ENCODE measurements around the gene BCL2L12.

The BCL2L12 gene

DNA sequence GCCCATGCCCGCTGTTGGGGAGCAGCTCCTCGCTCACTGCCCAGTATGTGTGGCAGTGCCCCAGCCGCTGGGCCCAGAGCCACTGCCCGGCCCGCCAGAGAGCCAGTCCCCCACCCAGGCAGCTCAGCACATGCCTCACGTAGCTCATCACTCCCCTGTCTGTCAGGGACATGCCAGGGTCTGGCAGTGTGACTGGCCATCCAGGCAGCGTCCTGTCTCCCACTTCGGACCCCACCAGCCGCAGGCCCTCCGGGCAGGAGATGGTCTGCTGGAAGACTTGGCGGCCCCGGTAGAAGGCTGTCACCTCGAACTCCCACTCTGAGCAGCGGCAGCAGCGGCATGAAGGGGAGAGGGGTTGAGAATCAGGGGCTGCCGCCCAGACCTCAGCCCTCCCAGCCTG is 3.7 kb upstream of the BCL2L12 start:
- DNase-seq (ENCODE audit: low read depth in 2 of 3, low spot score in 1 of 3), result no peak

DNA sequence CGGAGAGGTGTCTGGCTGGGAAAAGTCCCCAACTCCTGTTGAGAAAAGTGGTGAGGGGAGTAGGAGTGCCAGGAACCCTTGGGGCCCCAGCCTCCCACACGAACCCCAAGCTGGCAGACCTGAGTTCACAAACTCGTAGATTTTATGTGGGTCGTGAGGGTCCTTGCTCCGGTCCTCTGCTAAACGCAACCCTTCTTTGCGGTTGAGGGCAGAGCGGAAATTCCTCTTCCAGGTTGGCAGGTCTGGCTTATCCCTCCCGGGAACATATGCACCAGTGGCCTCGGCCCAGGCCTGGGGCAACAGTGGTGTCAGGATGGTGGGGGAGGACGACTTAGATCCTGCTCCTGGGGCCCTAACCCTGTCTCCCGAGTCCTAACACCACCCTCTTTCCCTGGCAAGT is 2.5 kb upstream of the BCL2L12 start:
- DNase-seq (ENCODE audit: low read depth in 2 of 3, low spot score in 1 of 3), result no peak

DNA sequence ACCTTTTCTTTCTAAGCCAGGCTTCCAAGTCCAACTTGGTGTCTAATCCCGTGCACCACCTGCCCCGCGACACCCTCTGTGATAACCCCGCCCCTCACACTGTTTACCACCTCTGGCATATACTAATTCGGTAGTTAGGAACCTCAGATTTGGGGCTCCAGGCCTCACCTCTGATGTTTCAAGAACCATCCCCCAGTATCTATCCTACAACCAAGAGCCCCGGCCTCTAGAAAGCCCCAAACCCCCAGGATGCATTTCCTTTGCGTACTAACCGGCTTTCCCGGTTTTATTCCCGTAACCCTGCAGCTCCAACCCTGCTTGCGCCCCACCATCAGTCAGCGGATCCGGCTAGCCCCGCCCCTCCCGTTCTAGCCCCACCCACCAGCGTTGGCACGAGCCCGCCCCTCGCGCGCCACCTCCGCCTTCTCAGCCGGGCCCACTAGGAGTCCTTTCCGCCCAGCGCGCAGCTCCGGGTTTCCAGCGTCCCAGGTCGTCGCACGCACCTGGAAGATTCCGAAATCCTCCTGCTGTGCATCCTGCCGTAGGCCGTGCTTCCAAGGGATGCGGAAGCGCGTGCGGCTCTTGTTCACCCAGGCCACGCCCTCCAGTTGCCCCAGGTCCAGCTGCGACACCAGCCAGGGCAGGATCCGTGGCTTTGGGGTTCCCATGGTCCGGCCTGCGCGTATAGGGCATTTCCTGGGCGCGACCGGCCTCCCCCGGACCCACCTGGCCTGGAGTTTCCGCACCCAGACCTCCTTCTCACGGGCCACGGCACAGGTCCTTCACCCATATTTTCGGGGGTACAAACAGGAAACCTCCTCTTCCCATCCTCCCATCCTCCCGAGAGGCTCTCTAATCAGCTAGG is 1.3 kb upstream of the BCL2L12 start:
- DNase-seq (ENCODE audit: low read depth in 2 of 3, low spot score in 1 of 3), result peak; percentile 82 to 94 (median 92)

DNA sequence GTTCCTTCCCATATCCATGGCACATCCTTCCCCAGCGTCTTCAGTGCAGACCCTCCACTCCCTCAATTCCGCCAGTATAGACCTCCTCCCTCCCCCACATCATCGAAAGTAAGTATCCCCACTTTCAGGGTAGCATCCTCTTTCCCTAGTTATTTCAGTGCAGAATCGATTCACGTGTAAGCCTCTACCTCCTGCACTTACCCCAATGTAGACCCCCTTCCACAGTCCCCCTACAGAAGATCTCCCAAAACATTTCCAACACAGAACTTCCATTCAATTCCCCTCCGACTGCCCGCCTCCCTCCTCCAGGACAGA is 740 bp upstream of the BCL2L12 start:
- DNase-seq (ENCODE audit: low read depth in 2 of 3, low spot score in 1 of 3), result no peak

DNA sequence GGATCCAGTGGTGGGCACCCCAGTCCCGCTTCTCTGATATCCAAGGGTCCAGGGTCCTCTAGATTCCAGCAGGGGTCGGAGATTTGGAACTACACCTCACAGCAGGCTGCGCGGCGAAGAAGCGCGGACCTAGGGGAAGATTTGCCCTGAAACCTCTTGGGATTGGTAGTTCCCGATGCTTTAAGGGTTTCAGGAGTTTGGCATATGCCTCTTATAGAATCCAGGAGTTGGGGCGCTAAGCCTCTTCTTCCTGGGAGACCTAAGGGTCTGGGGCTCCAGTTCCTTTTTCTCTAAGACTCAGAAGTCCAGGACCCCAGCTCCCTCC is 349 bp downstream of the BCL2L12 start:
- no peak for DNase-seq (ENCODE audit: low read depth in 2 of 3, low spot score in 1 of 3)

DNA sequence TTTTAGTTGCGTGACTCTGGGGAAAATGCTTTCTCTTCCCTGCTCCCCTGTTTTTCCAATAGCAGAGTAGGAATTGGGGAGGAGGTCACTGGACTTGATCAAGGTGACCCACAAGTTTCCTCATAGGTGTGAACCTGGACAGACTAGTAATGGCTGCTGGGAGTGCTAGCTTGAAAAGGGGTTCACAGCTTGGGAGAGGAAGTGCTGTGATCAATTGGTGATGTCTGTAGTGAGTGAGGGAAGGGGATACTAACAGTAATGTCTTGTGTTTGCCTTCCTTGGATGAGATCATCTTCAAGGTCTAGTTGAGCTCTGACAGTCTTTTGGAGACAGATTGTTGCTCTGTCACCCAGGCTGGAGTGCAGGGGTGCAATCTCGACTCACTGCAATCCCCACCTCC is 1.7 kb downstream of the BCL2L12 start:
- no peak for DNase-seq (ENCODE audit: low read depth in 2 of 3, low spot score in 1 of 3)

DNA sequence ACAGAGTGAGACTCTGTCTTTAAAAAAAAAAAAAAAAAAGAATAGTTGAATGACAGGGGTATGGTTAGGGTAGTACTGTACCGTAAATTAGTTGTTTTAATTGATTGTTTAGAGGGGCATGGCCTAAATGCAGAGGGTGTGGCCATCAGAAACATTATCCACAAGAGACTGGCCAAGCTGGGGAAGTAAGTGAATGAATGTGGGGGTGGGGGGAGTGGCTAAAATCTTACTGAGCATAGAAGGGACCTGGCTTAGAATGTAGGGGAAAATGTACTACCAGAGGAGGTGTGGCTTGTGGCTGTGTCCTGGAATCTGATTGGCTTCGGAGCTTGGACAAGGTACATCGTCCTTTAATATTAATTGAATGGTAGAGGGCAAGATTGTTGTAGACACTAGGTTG is 3.8 kb downstream of the BCL2L12 start:
- DNase-seq (ENCODE audit: low read depth in 2 of 3, low spot score in 1 of 3), result no peak

DNA sequence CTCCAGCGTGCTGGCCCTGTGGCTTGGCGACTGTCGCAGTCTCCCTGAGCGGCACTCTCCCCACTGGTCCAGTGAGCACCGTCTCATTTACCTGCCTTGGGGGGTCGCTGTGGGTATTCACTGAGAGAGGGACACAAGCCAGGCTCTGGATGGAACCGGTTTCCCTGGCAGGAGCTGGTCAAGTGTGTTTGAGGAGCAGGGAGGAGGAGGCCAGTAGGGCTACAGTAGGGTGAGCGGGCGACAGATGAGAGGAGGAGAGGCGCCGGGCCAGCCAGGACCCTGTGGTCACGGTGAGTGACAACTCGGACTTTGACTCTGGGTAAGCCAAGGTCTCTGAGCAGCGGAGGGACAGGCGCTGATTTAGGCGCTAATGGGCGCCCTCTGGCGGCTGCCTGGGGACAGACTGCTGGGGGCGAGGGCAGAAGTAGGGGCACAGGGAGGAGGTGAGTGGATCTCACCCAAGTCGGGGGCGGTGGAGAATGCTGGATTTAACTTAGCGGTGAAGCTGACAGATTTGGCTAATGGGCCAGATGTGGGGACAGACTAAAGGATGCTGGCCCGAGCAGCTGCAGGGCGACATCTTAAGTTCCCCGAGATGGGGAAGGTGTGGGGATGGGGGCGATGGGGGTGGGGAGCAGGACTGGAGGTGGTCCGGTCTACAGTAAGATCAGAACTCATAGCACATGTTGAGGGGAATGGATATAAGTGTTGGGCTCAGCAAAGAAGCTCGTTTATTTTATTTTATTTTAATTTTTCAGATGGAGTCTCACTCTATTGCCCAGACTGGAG is 6.6 kb downstream of the BCL2L12 start:
- DNase-seq (ENCODE audit: low read depth in 2 of 3, low spot score in 1 of 3), result peak in 2 of 3 donors; percentile 68 to 77

DNA sequence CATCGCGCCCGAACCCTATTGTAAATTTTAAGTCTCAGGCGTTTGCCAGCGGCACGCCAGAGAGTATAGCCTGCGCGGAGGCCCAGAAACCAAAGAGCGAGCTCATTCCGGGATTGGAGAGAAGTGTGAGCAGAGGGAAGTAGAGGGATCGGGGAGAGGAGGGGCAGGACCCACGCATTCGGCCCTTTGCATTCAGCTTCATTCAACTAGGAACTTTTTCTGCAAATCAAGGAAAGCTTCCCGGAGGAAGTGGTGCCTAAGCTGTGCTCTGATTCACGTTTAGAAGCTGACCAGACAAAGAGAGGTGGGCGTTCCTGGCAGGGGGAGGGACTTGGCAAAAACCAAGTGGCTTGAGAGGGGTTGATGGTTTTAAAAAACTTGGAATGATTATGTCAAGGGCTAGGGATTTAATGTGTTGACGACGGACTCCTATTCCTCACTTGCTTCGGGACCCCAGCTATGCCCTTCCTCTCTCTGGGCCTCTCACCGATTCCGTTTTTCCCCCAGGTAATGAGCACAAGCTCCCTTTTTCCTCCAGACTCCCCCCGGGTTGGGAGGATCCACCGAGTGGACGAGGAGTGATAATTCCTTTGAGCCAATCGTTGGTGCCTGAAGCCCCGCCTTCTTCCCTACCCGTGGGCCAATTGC is 10.5 kb downstream of the BCL2L12 start:
- peak in 1 of 3 donors; percentile 66 for DNase-seq (ENCODE audit: low read depth in 2 of 3, low spot score in 1 of 3)

DNA sequence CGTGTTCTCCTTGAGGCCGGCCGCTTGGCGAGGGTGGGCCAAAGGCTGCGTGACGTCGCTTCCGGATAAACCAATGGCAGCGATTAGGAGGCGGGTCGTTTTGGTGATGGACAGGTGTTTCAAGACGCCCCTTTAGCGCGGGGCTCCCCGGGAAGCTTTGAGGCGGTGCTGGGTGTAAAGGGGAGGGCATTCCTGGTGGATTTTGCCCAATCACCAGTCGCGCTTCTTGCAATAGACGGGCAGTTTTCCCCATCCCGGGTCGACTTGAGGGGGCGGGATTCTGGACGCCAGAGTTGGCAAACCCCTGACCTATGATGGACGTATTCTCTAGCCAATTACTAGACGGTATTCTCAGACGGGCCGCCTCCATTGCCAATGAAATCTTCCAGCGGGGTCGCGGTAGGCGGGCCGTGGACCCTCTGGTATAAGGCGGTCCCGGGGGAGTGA is 11.1 kb downstream of the BCL2L12 start:
- DNase-seq (ENCODE audit: low read depth in 2 of 3, low spot score in 1 of 3), result peak; percentile 99 to 100 (median 99)

DNA sequence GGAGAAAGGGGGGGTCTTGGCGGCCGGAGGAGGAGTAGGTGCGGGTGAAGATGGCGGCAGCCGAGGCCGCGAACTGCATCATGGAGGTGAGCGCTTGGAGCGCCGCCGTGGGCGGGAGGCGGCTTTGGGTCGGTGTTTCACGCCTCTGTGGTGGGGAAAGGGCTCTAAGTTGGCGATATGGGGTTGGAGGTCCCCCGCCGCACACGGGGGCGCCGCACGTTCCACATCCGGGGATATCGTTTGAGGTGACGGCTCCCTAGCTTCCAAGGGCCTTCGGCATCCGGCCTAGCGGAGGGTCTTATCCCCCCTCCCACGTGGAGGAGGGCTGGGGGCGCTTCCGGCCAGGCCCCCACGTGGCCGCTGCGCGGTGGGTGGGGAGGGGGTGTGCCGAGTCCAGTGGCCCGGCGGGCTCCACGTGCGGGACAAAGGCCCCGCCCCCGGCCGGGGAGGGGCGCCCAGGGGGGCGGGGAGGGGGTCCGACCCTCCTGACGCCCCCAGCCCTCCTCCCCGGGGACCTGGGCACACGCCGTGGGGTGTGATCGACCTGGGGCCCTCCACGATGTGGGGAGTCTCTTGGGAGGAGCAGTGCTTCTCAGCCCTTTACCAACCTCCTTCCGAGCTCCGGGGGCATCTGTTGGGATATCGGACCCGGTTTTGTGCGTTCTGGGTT is 11.6 kb downstream of the BCL2L12 start, which contains the start of gene PRMT1:
TSS of gene PRMT1 (plus strand) at position 41 of the 670 bp plus-strand sequence. CDS start at position 51, 10 bp downstream.
- DNase-seq (ENCODE audit: low read depth in 2 of 3, low spot score in 1 of 3), result peak in 1 of 3 donors; percentile 55

DNA sequence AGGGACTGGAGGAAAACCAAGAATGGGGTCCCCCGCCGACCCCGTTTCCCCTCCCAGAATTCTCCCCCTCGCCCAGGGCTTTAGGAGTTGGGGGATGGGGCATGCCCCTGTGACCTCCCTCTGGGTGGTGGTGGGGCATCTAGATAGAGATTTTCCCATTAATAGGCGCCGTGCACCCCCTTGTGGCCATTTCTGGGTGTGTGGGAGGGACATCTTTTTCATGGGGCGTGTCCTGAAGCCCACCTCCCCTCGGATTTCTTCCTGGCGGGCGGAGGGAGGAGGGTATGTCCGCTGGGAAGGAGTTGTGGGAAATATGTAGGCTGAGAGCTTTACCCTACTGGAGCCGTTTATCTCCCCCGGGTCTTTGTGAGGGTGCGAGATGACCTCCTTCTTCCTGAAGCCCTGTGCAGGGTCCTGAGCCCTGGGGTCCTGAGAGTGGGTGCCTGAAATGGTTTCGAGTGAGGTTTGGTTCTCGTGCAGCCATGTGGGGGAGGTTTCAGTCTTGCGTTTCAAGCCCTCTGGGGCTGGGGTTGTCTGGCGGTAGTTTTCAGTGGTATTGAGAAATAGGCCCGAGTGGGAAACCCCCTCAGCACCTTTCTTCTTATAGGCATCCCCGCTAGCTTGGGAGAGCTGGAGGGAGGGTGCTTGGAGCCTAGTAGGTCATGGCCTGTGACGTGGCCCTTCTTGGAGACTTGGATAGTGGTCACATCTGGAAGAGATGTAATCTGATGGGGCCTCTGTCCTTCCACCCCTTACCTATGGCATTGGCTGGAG is 12.4 kb downstream of the BCL2L12 start:
- DNase-seq (ENCODE audit: low read depth in 2 of 3, low spot score in 1 of 3), result peak; percentile 76 to 82 (median 76)

DNA sequence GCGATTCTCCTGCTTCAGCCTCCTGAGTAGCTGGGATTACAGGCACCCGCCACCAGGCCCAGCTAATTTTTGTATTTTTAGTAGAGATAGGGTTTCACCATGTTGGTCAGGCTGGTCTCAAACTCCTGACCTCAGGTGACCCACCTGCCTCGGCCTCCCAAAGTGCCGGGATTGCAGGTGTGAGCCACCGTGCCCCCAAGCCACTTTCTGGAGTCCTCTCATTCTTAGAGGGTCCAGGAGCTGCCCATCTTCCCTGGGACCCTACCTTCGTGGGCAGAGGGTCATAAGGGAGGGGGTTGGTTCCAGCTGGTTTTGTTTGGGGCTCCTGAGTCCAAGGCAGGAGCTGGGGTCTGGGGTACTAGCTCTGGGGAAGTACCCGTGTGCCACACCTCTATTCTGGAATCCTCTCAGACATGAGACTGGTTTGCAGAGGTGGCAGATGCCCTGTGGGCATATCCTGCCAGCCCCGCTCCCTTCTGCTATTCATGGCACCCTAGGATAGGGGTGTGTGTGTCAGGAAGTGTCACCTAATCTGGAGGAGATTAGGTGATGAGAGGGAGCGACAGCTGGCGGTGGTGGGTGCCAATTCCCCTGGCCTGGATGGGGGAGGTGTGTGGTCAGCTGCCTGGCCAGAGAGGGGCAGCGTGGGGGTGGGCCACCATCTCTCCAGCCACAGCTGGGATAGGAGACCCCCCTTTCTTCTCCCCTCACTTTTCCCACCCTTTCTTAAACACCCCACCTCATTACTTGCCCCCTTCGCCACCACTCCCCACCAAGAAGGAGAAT is 13.4 kb downstream of the BCL2L12 start:
- no peak for DNase-seq (ENCODE audit: low read depth in 2 of 3, low spot score in 1 of 3)

DNA sequence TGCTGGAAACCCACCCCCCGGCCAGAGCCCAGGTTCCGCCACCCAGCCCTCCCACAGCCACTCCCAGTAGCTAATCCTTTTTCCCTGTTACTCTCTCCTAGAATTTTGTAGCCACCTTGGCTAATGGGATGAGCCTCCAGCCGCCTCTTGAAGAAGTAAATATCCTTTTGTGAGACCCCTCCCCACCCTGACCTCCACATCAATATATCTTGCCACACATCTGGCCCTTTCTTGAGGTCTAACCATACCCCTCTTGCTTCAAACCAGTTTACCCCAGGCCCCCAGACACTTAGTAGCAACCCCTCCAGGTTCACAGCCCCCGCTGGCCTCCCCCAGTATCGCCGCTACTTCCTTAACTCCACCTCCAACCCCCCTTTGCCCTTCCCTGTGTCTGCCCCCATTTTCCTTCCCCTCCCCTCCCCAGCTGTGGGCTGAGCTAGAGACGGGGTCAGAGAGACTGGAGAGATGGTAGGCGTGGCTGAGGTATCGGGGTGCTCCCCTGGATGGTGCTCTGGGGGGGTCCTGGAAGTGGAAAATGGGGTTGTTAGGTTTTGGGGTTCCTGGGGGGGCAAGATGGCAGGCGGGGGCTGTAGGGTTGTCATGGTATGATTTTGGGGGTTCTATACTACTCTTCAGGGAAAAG is 14.2 kb downstream of the BCL2L12 start:
- no peak for DNase-seq (ENCODE audit: low read depth in 2 of 3, low spot score in 1 of 3)

DNA sequence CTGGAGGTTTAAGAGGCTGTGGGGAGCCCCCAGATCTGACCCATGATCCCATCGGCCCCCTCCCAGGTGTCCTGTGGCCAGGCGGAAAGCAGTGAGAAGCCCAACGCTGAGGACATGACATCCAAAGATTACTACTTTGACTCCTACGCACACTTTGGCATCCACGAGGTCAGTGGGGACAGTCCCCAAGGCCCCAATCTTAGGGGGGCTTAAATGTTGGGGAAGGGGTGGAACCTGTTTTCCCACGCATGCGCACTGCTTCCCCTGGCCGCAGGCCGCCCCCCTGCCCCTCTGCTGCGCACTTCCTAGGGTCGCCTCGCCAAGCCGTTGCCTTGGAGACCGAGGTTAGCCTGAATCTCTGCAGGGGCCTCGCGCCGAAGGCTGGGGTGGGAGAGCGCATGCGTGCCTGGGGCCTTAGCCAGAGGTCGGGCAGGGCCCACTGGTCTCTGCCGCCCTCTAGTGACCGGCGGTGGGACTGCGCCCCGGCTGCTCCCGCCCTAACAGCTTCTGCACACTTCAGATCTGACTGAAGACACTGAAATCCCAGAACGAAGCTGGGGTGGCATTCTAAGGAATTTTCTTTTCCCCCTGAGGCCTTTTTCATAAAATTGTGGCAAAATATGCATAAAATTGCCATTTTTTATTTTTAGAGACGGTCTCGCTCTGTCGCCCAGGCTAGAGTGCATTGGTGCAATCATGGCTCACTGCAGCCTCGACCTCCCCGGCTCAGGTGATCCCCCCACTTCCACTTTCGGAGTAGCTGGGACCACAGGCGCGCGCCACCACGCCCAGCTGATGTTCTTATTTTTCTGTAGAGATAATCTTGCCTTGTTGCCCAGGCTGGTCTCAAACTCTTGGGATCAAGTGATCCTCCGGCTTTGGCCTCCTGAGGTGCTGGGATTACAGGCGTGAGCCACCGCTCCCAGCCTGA is 15.0 kb downstream of the BCL2L12 start:
- DNase-seq (ENCODE audit: low read depth in 2 of 3, low spot score in 1 of 3), result peak; percentile 88 to 98 (median 93)

DNA sequence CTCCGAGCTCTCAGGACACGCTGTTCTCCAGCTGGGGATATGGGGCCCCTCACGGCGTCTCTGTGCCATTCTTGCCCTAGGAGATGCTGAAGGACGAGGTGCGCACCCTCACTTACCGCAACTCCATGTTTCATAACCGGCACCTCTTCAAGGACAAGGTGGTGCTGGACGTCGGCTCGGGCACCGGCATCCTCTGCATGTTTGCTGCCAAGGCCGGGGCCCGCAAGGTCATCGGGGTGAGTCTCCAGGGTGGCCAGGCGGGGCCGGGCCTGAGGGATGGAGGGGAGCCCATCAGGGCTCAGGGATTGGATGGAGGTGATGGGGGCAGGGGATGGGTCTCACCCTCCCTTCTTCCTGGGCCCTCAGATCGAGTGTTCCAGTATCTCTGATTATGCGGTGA is 16.1 kb downstream of the BCL2L12 start:
- DNase-seq (ENCODE audit: low read depth in 2 of 3, low spot score in 1 of 3), result no peak

DNA sequence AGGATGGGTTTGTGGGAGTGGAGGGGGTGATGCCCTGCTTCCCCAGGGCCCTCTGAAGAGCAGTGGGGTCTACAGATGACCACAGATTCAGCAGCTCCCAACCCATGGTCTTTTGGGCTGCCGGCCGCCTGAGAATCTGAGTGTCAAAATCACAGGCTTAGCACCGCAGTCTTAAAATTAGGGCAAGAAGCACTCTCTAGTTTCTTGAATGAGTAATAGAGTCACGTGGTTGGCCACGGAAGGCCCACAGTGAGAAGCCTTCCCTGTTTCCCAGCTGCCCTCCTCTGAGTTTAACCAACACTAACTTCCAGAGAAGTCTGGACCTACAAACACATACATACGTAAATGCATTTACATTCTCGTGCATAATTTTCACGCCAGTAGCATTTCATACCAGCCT is 16.5 kb downstream of the BCL2L12 start:
- DNase-seq (ENCODE audit: low read depth in 2 of 3, low spot score in 1 of 3), result no peak

DNA sequence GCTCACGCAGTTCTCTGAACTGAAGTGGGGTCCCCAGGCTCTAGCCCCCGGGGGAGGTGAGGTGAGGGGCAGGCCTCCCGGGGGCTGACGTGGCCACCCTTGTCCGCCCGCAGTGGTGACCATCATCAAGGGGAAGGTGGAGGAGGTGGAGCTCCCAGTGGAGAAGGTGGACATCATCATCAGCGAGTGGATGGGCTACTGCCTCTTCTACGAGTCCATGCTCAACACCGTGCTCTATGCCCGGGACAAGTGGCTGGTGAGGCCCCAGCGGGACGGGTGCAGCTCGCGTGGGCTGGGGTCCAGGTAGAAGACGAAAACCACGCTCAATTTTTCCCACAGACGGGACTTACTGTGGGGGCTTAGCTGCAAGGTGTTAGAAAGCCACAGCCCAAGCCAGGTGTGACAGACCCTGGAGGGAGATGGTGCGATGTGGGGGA is 18.1 kb downstream of the BCL2L12 start:
- DNase-seq (ENCODE audit: low read depth in 2 of 3, low spot score in 1 of 3), result no peak

Data from stimulated activated CD4-positive, alpha-beta T cell treated with anti-CD3 and anti-CD28 coated beads, Interleukin-12 subunit alpha, Interleukin-12 subunit beta, amount 100 ng/mL, for 48 hours (primary cell).